ENCODE measurements around the gene PILRA. TPM values are rescaled to one million over a fixed set of nuclear protein-coding genes. Genes with fewer than 3 reads are reported as not detected.

The PILRA gene
- total RNA-seq, 1 experiment from 2014 or later = 1.8 TPM

GRCh38 chr7:100433592-100434296, 60.5 kb downstream of the PILRA start (continued):
- no peak for TF ChIP-seq MXD4 (CRISPR knock-in tag; IDR thresholded peaks at IDR 0.05; ENCODE audit: borderline replicate concordance)
- no peak for TF ChIP-seq E2F1 (CRISPR knock-in tag; IDR thresholded peaks at IDR 0.05)
- TF ChIP-seq ATF3 (CRISPR knock-in tag; conservative IDR thresholded peaks at IDR 0.05) = no peak
- TF ChIP-seq HMGA2 (CRISPR knock-in tag; IDR thresholded peaks at IDR 0.05) = no peak

- Mint-ChIP-seq H3K27me3 (ENCODE audit: low read depth) (peaks cover 3% of the 10 kb centered on the region; the same call in 1 of the 2 replicates), H3K4me1 (peaks cover 36% of the 10 kb centered on the region), H3K9me3 (no peaks in the 10 kb centered on the region), H3K4me3 (peak overlapping the region; percentile 89), H3K36me3 (peaks cover 28% of the 10 kb centered on the region), H3K27ac (peak overlapping the region; percentile 93)
- ChIA-PET CTCF (interaction anchor here (1.0 kb wide), 1 partner anchor 45 kb away, joined by 3 read pairs; no protein-coding TSS in a partner anchor), POLR2A (interaction anchor here (0.8 to 3.7 kb wide), 2 partner anchors 16 to 31 kb away, joined by 5 to 13 read pairs; no protein-coding TSS in a partner anchor)
- DNase-seq (ENCODE audit: low spot score) (no peak), ATAC-seq (no peak)
- TF ChIP-seq ZNF671 (CRISPR knock-in tag; IDR thresholded peaks at IDR 0.05) (0 out of 2 replicates have a peak, but pooled peaks have one; percentile 29), CREB1 (CRISPR knock-in tag; IDR thresholded peaks at IDR 0.05) (no peak), NR1H2 (CRISPR knock-in tag; IDR thresholded peaks at IDR 0.05) (no peak), NR3C1 (CRISPR knock-in tag; conservative IDR thresholded peaks at IDR 0.05; ENCODE audit: low read depth) (no peak), TP53 (CRISPR knock-in tag; IDR thresholded peaks at IDR 0.05) (no peak)
Measured at GRCh38 chr7:100434297-100435144, 61.2 kb downstream of the PILRA start.

GRCh38 chr7:100435401-100436304, 62.4 kb downstream of the PILRA start:
- ChIA-PET POLR2A (interaction anchor here (0.6 to 3.7 kb wide), 5 partner anchors 8 to 624 kb away, joined by 3 to 13 read pairs (median 6); partner anchors contain the start of gene ZCWPW1), CTCF (interaction anchor here (1.0 to 2.1 kb wide), 6 partner anchors 14 to 124 kb away, joined by 3 to 16 read pairs (median 4); no protein-coding TSS in a partner anchor)
- peaks cover 36% of the 10 kb centered on the region for H3K4me1 Mint-ChIP-seq
- H3K27ac Mint-ChIP-seq = peak overlapping the region; percentile 58
- no peaks in the 10 kb centered on the region for H3K9me3 Mint-ChIP-seq
- peak; percentile 47 for DNase-seq (ENCODE audit: low spot score)
- peak; percentile 17 for ATAC-seq
- H3K4me3 Mint-ChIP-seq = peak overlapping the region; percentile 89
- peaks cover 27% of the 10 kb centered on the region for H3K36me3 Mint-ChIP-seq
- no peaks in the 10 kb centered on the region for H3K27me3 Mint-ChIP-seq (ENCODE audit: low read depth)
- TF ChIP-seq ZNF671 (CRISPR knock-in tag; IDR thresholded peaks at IDR 0.05) (0 out of 2 replicates have a peak, but pooled peaks have one; percentile 47), MYBL2 (CRISPR knock-in tag; IDR thresholded peaks at IDR 0.05) (no peak; the same call in 1 of the 2 replicates), MXD4 (CRISPR knock-in tag; IDR thresholded peaks at IDR 0.05; ENCODE audit: borderline replicate concordance) (no peak), NFE2L1 (CRISPR knock-in tag; IDR thresholded peaks at IDR 0.05) (no peak), FOXP4 (CRISPR knock-in tag; IDR thresholded peaks at IDR 0.05) (no peak; the same call in 1 of the 2 replicates), KAT7 (CRISPR knock-in tag; IDR thresholded peaks at IDR 0.05; ENCODE audit: borderline replicate concordance) (peak; percentile 94; the same call in 1 of the 2 replicates), FOXK1 (CRISPR knock-in tag; IDR thresholded peaks at IDR 0.05) (no peak), MAX (CRISPR knock-in tag; IDR thresholded peaks at IDR 0.05) (peak; percentile 64; the same call in 1 of the 2 replicates), TP53 (CRISPR knock-in tag; IDR thresholded peaks at IDR 0.05) (no peak), ESRRA (CRISPR knock-in tag; IDR thresholded peaks at IDR 0.05; ENCODE audit: borderline replicate concordance) (peak; percentile 81), E2F4 (CRISPR knock-in tag; IDR thresholded peaks at IDR 0.05; ENCODE audit: borderline replicate concordance, low read depth) (no peak), IRF1 (CRISPR knock-in tag; IDR thresholded peaks at IDR 0.05) (0 out of 2 replicates have a peak, but pooled peaks have one; percentile 52), ZNF281 (CRISPR knock-in tag; IDR thresholded peaks at IDR 0.05) (0 out of 2 replicates have a peak, but pooled peaks have one; percentile 22)

All from WTC11 (cell line).